ENCODE data around the gene SF3B6. TPM values are rescaled to one million over a fixed set of nuclear protein-coding genes. Genes with fewer than 3 reads are reported as not detected.

Gene SF3B6
- polyA plus RNA-seq, 2 of the 4 experiments (the other 2 are of a cell fraction): 244 to 315 TPM

DNA sequence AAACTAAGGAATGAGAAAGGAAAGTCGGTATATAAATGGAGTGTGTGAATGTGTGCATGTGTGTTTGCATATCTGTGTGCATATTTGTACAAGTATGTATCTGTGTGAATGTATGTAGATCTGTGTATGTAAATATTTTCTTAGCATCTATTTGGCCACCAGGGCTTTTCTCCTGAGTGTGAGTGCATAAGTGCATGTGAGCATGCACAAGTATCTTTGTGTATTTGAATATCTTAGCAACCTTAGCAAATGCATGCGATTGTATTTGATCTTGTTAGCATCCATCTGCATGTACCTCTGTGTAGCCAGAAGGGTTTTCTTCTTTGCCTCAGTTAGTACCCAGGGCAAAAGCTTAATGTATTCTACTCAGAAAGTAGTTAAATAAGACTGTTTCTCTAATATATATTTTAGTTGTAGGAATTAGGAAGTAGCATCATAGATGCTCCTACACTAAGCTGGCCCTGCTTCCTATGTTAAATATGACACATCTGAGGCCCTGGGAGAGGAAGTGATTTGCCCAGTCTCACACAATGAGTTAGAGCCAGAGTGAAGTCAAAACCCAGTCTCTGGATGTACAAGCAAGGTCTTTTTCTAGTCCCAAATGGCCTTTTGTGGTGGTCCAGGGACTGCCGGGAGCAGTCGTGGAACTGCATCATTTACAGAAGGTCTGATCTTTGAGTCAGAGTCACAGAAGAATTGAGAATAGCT, 17.4 kb downstream of the SF3B6 start:
- WGBS (ENCODE audit: missing lambda C conversion rate): 75% methylated on average over 4 of the region's 4 CpGs
- Histone ChIP-seq H3K9me3 (no peaks in the 10 kb centered on the region), H3K4me2 (no peak overlapping the region), H3K27ac (no peak overlapping the region), H3K4me3 (no peak overlapping the region), H3K4me1 (peaks cover 7% of the 10 kb centered on the region; the same call in 1 of the 3 replicates)
- CTCF ChIA-PET: interaction anchor here (1.2 to 8.9 kb wide), 7 partner anchors 8 to 234 kb away, joined by 4 to 55 read pairs (median 13); partner anchors contain the start of genes ATAD2B, FKBP1B and TP53I3
- TF ChIP-seq MAFK (IDR thresholded peaks at IDR 0.05; ENCODE audit: partially characterized antibody): no peak
- TF ChIP-seq, protein P1, sequence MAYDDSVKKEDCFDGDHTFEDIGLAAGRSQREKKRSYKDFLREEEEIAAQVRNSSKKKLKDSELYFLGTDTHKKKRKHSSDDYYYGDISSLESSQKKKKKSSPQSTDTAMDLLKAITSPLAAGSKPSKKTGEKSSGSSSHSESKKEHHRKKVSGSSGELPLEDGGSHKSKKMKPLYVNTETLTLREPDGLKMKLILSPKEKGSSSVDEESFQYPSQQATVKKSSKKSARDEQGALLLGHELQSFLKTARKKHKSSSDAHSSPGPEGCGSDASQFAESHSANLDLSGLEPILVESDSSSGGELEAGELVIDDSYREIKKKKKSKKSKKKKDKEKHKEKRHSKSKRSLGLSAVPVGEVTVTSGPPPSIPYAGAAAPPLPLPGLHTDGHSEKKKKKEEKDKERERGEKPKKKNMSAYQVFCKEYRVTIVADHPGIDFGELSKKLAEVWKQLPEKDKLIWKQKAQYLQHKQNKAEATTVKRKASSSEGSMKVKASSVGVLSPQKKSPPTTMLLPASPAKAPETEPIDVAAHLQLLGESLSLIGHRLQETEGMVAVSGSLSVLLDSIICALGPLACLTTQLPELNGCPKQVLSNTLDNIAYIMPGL (CRISPR knock-in tag; IDR thresholded peaks at IDR 0.05; ENCODE audit: borderline replicate concordance): no peak
- TF ChIP-seq, protein P2, sequence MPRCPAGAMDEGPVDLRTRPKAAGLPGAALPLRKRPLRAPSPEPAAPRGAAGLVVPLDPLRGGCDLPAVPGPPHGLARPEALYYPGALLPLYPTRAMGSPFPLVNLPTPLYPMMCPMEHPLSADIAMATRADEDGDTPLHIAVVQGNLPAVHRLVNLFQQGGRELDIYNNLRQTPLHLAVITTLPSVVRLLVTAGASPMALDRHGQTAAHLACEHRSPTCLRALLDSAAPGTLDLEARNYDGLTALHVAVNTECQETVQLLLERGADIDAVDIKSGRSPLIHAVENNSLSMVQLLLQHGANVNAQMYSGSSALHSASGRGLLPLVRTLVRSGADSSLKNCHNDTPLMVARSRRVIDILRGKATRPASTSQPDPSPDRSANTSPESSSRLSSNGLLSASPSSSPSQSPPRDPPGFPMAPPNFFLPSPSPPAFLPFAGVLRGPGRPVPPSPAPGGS (IDR thresholded peaks at IDR 0.05): no peak
- no peak for TF ChIP-seq EP300 (IDR thresholded peaks at IDR 0.05)
- TF ChIP-seq HOXB13 (CRISPR knock-in tag; IDR thresholded peaks at IDR 0.05; ENCODE audit: low read depth): no peak
- TF ChIP-seq, protein P3, sequence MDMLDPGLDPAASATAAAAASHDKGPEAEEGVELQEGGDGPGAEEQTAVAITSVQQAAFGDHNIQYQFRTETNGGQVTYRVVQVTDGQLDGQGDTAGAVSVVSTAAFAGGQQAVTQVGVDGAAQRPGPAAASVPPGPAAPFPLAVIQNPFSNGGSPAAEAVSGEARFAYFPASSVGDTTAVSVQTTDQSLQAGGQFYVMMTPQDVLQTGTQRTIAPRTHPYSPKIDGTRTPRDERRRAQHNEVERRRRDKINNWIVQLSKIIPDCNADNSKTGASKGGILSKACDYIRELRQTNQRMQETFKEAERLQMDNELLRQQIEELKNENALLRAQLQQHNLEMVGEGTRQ (IDR thresholded peaks at IDR 0.05): no peak
- FAIRE-seq: no peak
- ATAC-seq: peak in 1 of 2 experiments; percentile 25; a peak in 2 of 6 replicates
- no peak for DNase-seq (ENCODE audit: low read depth in 1 of 2, low spot score in 1 of 2)
- POLR2A ChIA-PET: no interaction called here

DNA sequence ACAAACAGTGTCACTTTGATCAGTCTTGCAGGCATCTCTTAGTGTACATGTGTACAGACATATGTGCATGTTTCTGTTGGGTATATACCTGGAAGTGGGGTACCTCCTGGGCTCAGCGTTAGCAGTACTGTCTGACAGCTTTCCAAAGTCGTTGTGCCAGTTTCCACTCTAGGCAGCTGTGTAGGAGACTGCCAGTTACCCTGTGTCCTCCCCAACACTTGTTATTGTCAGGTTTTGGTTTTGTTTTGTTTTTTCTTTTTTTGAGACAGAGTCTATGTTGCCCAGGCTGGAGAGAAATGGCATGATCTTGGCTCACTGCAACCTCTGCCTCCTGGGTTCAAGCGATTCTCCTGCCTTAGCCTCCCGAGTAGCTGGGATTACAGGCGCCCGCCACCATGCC, 20.4 kb downstream of the SF3B6 start:
- WGBS (ENCODE audit: missing lambda C conversion rate): 84% methylated on average over 6 of the region's 6 CpGs
- Histone ChIP-seq H3K9me3 (no peaks in the 10 kb centered on the region), H3K4me2 (no peak overlapping the region), H3K27ac (no peak overlapping the region), H3K4me3 (no peak overlapping the region), H3K4me1 (peaks cover 7% of the 10 kb centered on the region; the same call in 1 of the 3 replicates)
- TF ChIP-seq, protein P4, sequence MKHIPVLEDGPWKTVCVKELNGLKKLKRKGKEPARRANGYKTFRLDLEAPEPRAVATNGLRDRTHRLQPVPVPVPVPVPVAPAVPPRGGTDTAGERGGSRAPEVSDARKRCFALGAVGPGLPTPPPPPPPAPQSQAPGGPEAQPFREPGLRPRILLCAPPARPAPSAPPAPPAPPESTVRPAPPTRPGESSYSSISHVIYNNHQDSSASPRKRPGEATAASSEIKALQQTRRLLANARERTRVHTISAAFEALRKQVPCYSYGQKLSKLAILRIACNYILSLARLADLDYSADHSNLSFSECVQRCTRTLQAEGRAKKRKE (CRISPR knock-in tag; IDR thresholded peaks at IDR 0.05; ENCODE audit: low read depth): no peak
- no peak for TF ChIP-seq RAD21 (conservative IDR thresholded peaks at IDR 0.05 in 1 of 2, IDR thresholded peaks at IDR 0.05 in 1 of 2)
- TF ChIP-seq HDAC2 (IDR thresholded peaks at IDR 0.05): no peak
- TF ChIP-seq TP53 (CRISPR knock-in tag; IDR thresholded peaks at IDR 0.05): no peak
- no peak for TF ChIP-seq FOXS1 (CRISPR knock-in tag; IDR thresholded peaks at IDR 0.05)
- TF ChIP-seq CBX8 (IDR thresholded peaks at IDR 0.05): no peak
- TF ChIP-seq, protein P2 (IDR thresholded peaks at IDR 0.05): no peak
- no peak for TF ChIP-seq SMC3 (IDR thresholded peaks at IDR 0.05)
- no peak for TF ChIP-seq HEYL (CRISPR knock-in tag; IDR thresholded peaks at IDR 0.05)
- TF ChIP-seq MAZ (IDR thresholded peaks at IDR 0.05; ENCODE audit: borderline replicate concordance, low read depth, low read length): no peak
- TF ChIP-seq MYC (IDR thresholded peaks at IDR 0.05; ENCODE audit: borderline replicate concordance, low read length): no peak
- no peak for TF ChIP-seq KDM1A (IDR thresholded peaks at IDR 0.05; ENCODE audit: low read depth)
- TF ChIP-seq HOXB13 (CRISPR knock-in tag; IDR thresholded peaks at IDR 0.05; ENCODE audit: low read depth): no peak
- CTCF ChIA-PET: interaction anchor here (1.0 to 1.5 kb wide), 2 partner anchors 9 to 23 kb away, joined by 3 to 4 read pairs; partner anchors contain the start of gene WDCP
- FAIRE-seq: no peak
- DNase-seq (ENCODE audit: low read depth in 1 of 2, low spot score in 1 of 2): no peak
- no peak for ATAC-seq
- POLR2A ChIA-PET: no interaction called here
